HG03196 (cell line): ENCODE results near the gene OLFM3.

Source experiments
- ATAC-seq: cut with Tn5 transposase; IDR thresholded peaks from one replicate; pipeline ENCODE4 v1.9.1; 2021; ENCODE audit not compliant: unreplicated experiment

The OLFM3 gene

DNA sequence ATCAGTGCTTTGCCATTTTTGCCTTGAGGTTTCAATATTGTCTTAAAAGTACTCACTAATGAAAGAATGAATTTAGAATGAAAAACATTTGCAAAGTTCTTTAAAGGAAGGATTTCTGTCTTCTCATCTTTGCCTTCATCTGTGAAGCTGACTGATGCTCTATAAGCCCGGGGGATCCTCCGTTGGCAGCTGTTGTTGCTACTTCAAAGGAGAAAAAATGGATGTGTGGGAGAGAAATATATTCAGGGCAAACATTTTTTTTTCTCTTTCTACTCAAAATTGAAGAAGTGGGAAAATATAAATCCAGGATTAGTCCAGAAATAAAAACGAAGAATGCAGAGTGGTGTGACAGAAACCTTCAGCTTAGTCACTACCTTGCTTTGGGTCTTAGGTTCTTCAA lies 142.5 kb downstream of the OLFM3 start:
- ATAC-seq, result no peak

DNA sequence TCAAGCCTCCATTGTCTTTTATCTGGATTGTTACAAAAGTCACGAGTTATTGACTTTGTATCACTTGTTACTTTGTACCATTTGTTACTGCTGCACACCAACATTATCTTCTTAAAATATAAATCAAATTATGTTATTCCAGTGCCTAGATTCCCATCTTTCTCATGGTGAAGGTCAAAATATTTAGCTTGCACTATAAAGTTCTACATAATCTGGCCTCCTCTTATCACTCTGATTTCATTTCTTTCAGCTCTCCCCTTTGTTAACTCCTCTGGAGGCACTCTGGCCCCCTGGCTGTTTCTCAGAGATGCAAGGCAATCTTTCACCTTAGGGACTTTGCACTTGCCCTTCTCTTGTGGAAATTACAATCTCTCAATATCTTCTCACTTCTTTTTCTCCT lies 143.8 kb downstream of the OLFM3 start:
- no peak for ATAC-seq

DNA sequence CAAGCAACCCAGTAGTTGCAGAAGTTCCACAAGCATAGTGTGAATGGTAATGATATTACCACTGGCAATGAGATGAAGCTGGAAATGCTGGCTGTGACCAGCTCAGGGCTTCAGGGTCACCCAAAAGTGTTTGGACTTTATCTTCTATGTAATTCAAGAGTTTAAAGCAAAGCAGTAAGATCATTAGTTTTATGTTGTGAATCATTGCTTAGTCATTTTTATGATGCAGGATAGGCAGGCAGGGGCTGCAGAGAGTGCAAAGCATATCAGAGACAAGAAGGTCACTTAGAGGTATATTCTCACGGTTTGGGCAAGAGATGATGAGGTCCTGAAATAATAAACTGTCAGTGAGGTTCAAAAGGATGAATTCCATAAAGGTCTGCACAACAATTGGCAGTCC lies 147.4 kb downstream of the OLFM3 start:
- no peak for ATAC-seq

DNA sequence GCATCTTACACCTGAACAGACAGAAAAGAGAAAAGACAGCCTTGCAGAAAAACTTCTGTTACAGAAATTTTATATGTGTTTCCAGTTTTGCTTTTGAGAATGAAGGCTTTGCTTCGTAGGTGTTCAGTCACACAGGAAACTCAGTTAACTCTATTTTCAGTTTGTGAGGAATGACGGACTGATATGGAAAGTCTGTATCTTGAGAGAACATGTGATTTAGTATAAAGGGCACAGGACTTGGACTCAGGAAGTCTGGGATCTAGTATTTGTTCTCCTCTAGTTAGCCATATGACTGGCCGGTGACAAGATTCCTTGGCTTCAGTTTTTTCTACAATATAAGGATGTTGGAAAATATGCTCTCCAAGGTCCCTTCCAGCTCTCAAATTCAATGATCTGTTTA lies 149.1 kb downstream of the OLFM3 start:
- no peak for ATAC-seq

DNA sequence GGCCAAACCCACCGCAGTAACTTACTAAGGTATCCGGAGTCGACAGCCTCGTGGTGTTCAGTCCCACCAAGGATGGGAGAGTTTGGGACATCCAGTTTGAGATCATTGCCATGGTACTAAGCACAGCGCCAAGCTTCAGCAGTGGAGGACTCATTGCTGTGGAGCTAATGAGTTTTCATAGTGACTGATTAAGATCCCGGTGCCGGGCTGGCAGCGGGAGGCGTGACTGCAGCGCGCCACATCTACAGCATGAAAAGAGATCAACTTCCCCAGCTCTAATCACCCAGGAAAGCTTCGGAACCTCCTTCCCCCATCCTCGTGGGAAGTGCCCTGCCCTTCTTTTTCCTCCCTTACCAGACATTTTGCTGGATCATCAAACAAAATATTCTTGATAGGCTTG lies 149.9 kb downstream of the OLFM3 start:
- ATAC-seq, result no peak

DNA sequence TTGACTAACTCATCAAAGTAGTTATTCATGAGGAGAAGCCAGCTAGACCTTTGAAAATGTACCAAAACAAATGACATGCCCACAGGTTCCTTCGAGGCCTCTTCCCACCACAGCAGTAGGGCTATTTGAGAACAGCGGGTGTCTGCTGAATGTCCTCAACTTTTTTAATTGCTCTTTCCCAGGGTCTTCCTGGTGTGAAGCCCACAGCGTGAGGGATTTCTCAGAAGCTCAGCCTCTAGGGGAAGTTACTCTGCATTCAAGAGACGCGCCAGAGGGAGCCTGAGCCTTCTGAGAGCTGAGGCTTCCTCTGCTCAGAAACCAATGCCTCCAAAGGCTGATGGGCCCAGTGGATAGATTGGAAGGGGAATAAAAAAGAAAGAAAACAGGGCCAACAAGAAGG lies 153.6 kb downstream of the OLFM3 start:
- ATAC-seq, result no peak

DNA sequence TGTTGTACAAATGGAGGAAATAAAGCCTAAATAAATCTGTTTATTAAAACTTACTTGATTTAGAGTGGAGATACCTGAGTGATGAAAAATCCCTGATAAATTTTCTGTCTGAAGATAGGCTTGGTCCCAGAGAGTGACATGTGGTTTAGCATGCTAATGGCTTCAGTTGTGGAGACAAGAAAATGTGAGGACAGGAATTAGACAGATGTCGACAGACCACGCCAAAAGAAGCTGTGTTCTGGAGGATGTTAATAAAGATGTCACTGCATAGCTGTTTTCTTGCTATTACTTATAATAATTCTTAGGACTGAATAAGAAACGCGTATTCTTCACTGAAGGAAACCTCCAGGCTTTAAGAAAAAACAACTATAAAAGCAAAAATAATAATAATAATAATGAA lies 154.9 kb downstream of the OLFM3 start:
- ATAC-seq, result no peak

DNA sequence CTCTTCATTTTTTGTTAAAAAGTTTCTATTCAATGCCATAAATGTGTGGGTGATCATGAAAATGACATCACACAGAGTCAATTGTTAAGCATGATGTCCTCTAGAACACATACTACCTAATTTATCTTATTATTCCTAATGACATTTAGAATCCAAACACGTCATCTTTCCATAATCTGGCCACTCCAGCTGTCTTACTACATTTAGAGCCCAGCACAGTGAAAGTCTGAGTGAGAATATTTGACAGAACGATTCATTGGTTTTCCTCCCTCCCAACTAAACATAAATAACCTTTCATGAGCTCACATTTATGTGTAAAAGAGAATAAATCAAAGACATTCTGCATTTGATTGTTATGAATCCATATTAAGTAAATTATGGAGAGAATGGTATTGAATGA lies 160.7 kb downstream of the OLFM3 start:
- ATAC-seq, result no peak

DNA sequence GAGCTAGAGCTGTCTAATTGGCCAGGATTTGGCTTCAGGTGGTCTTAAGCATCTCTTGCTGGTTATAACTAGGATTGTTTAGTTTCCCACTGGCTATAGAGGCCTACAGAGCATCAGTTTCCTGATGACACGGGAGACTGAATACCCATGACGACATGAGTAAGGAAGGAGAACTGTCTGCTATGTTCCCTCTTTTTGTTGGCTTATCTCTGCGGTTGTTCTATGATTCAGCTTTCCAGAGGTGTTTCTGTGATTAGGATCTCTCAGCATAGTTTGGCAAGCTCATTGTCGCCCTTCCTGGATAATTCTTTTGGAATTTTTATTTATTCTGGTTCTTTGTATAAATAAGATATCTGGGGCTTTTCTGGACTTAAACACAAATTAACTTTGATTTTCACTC lies 163.4 kb downstream of the OLFM3 start:
- ATAC-seq, result no peak

DNA sequence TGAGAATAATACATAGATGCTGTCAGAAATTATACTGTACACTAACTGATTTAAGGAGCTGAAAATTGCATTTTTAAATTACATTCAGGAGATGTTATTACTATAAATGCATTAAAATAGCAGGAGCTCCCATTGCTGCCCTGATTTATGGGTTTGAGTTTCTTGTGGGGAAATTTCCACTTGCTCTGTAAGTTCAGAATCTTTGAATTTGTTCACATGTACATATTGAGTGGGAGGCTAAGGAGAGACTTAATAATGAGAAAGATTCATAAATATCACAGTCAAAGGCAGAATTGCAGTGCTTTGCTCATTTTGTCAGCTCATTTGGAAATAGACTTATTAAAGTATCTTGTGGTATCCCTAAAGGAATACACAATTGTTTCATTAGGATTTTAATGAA lies 170.3 kb downstream of the OLFM3 start:
- ATAC-seq, result no peak

DNA sequence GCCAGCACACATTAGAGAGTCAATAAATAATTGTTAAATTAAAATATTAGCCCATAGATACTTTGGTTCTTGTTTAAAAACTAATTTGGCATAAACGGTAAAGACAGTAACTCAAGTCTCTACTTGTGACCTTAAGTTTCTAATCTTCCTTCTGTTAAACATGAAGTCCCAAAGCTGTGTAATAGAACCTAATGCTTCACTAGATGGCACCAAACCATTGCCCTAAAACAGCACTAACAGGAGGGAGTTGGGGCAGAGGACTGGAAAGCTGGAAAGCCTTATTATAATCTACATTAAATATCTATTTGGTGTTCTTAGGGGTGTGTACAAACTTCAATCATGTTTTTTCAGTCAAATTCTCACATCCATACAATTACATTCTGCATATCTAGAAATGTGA lies 176.7 kb downstream of the OLFM3 start:
- no peak for ATAC-seq

DNA sequence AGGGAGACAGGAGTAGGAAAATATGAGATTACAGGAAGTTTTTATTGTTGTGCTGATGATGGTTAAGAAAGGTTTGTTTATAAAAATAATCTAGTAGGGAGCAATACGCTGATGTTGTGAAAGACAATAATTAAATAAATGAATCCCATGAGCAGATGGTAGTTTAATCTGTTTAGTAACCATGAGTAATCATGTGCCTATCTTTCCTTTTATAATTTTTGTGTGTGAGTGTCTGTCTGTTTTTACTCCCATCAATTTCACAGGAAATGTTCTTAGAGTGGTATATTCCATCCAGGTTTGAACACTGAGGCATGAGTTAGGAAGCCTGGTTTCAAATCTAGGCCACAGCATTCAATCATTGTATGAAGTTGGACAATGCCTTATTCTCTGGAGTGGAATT lies 180.5 kb downstream of the OLFM3 start:
- ATAC-seq, result no peak

DNA sequence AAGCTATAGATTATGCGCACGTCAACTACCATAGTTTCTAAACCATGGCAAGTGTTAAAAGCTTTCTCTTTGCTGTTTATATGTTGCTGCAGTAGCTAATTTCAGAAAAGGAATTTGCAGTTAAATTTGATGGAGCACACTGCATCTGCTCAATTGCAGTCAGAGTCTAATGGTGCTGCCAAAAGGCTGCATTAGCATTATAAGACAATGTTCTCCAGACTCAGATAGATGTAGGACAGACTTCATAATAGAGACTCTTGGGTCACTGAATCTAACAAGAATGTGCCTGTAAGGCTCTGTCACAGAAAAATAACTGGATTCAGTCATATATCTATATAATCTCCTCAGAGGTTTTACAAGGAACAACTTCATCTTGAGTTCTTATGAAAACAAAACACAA lies 198.3 kb downstream of the OLFM3 start:
- ATAC-seq, result no peak

DNA sequence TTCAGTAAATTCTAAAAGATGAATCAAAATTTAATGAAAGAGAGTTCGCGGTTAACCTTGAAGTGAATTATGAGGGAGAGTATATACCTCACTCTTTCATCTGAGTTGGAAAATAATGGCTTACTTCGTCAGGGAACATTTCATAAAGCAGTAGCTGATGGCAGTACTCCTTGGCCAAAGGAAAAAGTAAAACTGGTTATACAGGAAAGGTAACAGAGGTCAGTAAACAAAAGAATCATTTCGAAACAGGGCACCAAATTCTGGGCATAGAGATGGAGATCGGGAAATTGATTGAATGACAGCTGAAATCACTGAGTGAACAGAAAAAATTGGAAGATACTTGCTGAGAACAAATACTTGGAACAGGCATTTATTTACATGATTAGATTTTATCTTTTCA lies 199.0 kb downstream of the OLFM3 start:
- ATAC-seq, result no peak

DNA sequence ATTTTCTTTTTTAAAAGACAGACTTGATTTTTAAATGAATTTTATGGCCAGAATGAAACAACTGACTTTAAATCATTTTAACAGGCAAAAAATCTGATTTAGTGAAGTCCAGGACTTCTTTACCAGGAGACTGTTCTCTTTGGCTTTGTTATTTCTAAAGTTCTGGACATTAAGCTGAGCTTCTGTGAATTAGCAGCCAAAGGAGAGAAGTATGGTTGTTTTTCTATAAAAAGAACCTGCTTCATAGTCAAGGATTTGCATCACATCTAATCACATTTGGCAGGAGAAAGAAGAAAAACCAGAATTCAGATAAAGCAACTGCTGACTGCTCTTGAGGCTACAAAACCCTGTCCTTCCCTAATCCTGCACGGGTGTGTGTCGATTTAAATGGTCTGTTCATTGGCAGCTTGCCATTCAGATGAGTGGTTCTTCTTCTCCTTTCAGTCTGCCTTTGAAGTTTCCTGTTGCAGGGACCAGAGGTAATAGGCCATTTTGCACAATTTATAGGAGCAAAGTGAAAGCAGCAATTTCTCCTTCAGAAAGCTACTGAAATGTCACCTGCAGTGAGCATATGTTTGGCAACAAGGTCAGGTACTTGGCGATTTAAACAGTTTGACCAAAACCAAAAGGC lies 215.4 kb downstream of the OLFM3 start:
- ATAC-seq, result no peak

DNA sequence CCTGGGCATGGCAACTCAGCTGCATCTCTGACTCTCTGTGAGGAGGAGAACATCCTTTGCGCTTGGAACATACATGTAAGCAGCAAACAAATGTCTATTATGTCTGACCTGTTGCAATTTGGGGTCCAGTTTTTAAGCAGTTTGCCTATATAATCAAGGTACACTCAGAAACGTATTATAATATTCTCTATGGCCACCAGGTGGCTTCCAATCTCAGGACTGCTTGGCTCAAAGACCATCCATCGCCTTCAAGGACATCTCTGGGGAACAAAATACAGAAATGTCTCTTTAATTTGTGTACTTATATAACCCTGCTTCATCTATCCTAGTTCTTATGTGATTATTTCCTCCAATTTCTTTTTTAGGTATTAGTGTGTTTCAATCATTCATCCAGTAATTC lies 227.2 kb downstream of the OLFM3 start:
- no peak for ATAC-seq

DNA sequence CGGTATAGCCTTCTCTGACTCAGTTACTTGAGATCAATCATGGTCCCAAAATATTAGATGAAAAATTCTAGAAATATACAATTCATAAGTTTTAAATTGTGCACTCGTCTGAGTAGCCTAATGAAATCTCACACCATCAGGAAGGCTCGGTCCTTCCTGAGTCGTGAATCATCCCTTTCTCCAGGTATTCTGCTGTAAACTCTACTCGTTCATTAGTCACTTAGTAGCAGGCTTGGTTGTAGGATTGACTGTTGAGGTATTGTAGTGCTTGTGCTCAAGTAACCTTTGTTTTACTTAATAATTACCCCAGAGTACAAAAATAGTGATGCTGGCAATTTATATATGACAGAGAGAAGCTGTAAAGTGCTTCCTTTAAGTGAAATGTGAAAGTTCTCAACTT lies 238.7 kb downstream of the OLFM3 start:
- no peak for ATAC-seq

DNA sequence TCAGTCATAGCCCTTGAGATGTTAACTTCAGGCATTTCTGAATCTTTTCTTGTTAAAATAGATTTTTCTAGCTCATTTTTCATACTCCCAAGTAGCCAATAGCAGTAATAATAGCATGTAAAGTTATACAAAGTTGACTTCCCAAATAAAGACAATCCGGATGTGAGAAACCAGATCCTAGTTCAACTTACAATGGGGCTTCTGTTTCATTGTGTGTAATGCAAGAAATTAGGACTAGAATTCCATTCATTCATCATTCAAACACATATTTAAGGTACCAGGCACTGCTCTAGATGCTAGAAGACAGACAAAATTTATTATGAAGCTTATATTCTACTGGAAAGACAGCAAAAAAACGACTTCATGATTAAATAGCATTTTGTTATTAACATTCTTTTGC lies 240.3 kb downstream of the OLFM3 start:
- ATAC-seq, result no peak
